ENCODE data around the gene UBR1. TPM values are rescaled to one million over a fixed set of nuclear protein-coding genes. Genes with fewer than 3 reads are reported as not detected.
"Not testable (repeated sequence)": the region's sequence is repeated elsewhere in the genome, so short reads cannot be mapped to it uniquely, and the experiment has no call there.

UBR1 gene
- total RNA-seq, 1 experiment from 2014 or later = 23.2 TPM

DNA sequence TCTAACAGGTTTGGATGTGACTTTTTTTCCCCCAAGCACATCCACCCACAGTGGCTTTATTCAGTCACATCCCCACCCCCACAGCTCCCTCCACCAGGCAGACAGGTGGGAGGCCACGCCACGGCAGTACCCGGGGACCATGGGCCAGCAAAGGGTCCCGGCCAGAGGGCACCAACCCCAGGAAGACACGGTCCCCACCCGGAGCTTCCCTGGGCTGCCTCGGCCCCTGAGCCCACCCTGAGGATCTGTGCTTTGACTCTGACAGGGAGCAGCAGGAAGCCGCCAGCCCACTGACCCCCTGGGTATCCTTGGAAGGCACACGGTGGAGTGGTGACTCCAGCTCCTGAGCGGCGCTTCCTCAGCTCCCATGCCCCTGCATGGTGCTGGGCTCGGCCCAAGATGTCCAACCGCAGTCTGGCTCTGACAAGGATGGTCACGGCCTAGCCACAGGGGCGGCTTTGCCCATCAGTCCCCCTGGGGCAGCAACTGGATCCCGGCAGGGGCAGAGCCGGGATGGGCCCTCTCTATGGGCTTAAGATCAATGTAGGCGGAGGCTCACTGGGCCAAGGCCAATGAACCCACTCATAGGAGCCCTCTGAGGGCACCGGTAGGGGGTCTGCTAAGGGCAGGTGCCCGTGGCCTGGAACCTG is 119.0 kb downstream of the UBR1 start:
- no peak for DNase-seq (ENCODE audit: low read depth, low spot score)
- Histone ChIP-seq H3K9me3 (ENCODE audit: control insufficient read depth, insufficient read depth, low read depth, low read length) (no peaks in the 10 kb centered on the region), H3K27ac (ENCODE audit: low read length) (no peak overlapping the region), H3K4me1 (ENCODE audit: control insufficient read depth, insufficient read depth, low read length) (no peaks in the 10 kb centered on the region), H3K27me3 (ENCODE audit: control insufficient read depth, insufficient read depth, low read length) (no peaks in the 10 kb centered on the region), H3K4me3 (ENCODE audit: low read depth in 2 of 2, low read length in 2 of 2) (no peak overlapping the region), H3K36me3 (ENCODE audit: control insufficient read depth, insufficient read depth, low read length) (no peaks in the 10 kb centered on the region; the same call in 1 of the 2 replicates)
- in situ Hi-C loops (cut with HindIII; ENCODE audit: low pct_unique_long_range_greater_than_20kb, low sequenced_read_pairs) = no loop called here
- TF ChIP-seq SIN3A (IDR thresholded peaks at IDR 0.05; ENCODE audit: borderline replicate concordance, insufficient read depth, low read depth, low read length) = no peak
- no peak for TF ChIP-seq POLR2AphosphoS5 (IDR thresholded peaks at IDR 0.05; ENCODE audit: low read depth, low read length)
- no peak for TF ChIP-seq TCF7L2 (IDR thresholded peaks at IDR 0.05; ENCODE audit: low read depth, low read length)
- TF ChIP-seq, protein P1, sequence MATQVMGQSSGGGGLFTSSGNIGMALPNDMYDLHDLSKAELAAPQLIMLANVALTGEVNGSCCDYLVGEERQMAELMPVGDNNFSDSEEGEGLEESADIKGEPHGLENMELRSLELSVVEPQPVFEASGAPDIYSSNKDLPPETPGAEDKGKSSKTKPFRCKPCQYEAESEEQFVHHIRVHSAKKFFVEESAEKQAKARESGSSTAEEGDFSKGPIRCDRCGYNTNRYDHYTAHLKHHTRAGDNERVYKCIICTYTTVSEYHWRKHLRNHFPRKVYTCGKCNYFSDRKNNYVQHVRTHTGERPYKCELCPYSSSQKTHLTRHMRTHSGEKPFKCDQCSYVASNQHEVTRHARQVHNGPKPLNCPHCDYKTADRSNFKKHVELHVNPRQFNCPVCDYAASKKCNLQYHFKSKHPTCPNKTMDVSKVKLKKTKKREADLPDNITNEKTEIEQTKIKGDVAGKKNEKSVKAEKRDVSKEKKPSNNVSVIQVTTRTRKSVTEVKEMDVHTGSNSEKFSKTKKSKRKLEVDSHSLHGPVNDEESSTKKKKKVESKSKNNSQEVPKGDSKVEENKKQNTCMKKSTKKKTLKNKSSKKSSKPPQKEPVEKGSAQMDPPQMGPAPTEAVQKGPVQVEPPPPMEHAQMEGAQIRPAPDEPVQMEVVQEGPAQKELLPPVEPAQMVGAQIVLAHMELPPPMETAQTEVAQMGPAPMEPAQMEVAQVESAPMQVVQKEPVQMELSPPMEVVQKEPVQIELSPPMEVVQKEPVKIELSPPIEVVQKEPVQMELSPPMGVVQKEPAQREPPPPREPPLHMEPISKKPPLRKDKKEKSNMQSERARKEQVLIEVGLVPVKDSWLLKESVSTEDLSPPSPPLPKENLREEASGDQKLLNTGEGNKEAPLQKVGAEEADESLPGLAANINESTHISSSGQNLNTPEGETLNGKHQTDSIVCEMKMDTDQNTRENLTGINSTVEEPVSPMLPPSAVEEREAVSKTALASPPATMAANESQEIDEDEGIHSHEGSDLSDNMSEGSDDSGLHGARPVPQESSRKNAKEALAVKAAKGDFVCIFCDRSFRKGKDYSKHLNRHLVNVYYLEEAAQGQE (IDR thresholded peaks at IDR 0.05; ENCODE audit: insufficient read depth in 1 of 2, low read depth in 2 of 2, low read length in 1 of 2) = no peak
- TF ChIP-seq CTCF (IDR thresholded peaks at IDR 0.05) = no peak
- intact Hi-C loops (cut with micrococcal nuclease; ENCODE audit: unreplicated experiment) = no loop called here
- ChIA-PET CTCF (no interaction called here), POLR2A (no interaction called here)
- ATAC-seq = no peak
- no TSS peak for BruUV-seq (replicated peaks)

DNA sequence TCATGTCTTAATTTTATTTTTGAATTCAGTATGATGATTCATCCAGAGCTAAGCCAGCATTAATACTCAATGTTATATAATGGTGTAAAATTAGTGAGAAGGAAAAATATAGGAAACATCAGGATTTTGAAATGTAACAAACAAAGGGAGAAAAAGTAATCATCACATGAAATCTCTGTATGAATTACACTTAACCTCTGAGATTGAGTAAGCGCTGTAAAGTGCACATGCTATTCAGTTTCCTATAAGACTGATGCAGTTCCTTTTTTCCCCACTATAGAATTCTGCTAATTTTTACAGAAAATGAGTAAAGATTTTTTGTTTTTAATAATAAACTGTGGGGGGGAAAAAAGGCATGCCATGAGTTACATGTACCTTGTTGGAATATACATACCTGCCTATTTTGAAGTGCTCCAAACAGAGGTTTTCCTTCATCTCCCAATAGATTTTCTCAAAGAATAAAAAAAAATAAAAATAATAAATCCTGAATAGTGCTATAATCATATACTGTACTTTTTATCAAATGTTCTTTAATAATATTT is 121.3 kb downstream of the UBR1 start:
- BruUV-seq (replicated peaks) = no TSS peak
- Histone ChIP-seq H3K4me3 (ENCODE audit: low read depth in 2 of 2, low read length in 2 of 2) (no peak overlapping the region), H3K9me3 (ENCODE audit: control insufficient read depth, insufficient read depth, low read depth, low read length) (no peaks in the 10 kb centered on the region), H3K36me3 (ENCODE audit: control insufficient read depth, insufficient read depth, low read length) (no peaks in the 10 kb centered on the region; the same call in 1 of the 2 replicates), H3K4me1 (ENCODE audit: control insufficient read depth, insufficient read depth, low read length) (no peaks in the 10 kb centered on the region), H3K27me3 (ENCODE audit: control insufficient read depth, insufficient read depth, low read length) (no peaks in the 10 kb centered on the region), H3K27ac (ENCODE audit: low read length) (no peak overlapping the region)
- no peak for DNase-seq (ENCODE audit: low read depth, low spot score)
- TF ChIP-seq, protein P1 (IDR thresholded peaks at IDR 0.05; ENCODE audit: insufficient read depth in 1 of 2, low read depth in 2 of 2, low read length in 1 of 2) = no peak
- TF ChIP-seq TCF7L2 (IDR thresholded peaks at IDR 0.05; ENCODE audit: low read depth, low read length) = no peak
- no peak for TF ChIP-seq CTCF (IDR thresholded peaks at IDR 0.05)
- no peak for TF ChIP-seq SIN3A (IDR thresholded peaks at IDR 0.05; ENCODE audit: borderline replicate concordance, insufficient read depth, low read depth, low read length)
- TF ChIP-seq POLR2AphosphoS5 (IDR thresholded peaks at IDR 0.05; ENCODE audit: low read depth, low read length) = no peak
- intact Hi-C loops (cut with micrococcal nuclease; ENCODE audit: unreplicated experiment) = no loop called here
- POLR2A ChIA-PET = no interaction called here
- no peak for ATAC-seq
- in situ Hi-C loops (cut with HindIII; ENCODE audit: low pct_unique_long_range_greater_than_20kb, low sequenced_read_pairs) = no loop called here
- CTCF ChIA-PET = no interaction called here

DNA sequence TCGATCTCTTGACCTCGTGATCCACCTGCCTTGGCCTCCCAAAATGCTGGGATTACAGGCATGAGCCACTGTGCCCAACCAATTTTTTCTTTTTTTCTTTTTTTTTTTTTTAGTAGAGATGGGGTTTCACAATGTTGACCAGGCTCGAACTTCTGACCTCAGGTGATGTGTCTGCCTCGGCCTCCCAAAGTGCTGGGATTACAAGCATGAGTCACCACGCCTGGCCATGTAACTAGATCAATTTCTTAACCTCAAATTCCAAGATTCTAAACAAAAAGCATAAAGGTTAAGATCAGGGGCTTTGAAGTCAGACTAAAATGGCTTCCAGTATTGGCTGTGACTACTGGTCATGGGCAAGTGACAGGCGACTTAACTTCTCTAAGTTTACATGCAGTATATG is 126.7 kb downstream of the UBR1 start:
- DNase-seq (ENCODE audit: low read depth, low spot score); H3K4me3 ChIP-seq (ENCODE audit: low read depth in 2 of 2, low read length in 2 of 2); POLR2A ChIA-PET; H3K27me3 ChIP-seq (ENCODE audit: control insufficient read depth, insufficient read depth, low read length); H3K4me1 ChIP-seq (ENCODE audit: control insufficient read depth, insufficient read depth, low read length); in situ Hi-C loops (cut with HindIII; ENCODE audit: low pct_unique_long_range_greater_than_20kb, low sequenced_read_pairs); H3K9me3 ChIP-seq (ENCODE audit: control insufficient read depth, insufficient read depth, low read depth, low read length); intact Hi-C loops (cut with micrococcal nuclease; ENCODE audit: unreplicated experiment); BruUV-seq (replicated peaks); H3K27ac ChIP-seq (ENCODE audit: low read length); ATAC-seq: not testable (repeated sequence)
- CTCF ChIA-PET = interaction anchor here (0.5 kb wide), 1 partner anchor 62 kb away, joined by 6 read pairs; no protein-coding TSS in a partner anchor
- H3K36me3 ChIP-seq (ENCODE audit: control insufficient read depth, insufficient read depth, low read length) = peaks cover 12% of the 10 kb centered on the region
